Measurements from ENCODE around the gene CPNE2.

- TF ChIP-seq SIN3A (IDR thresholded peaks at IDR 0.05; ENCODE audit: borderline replicate concordance, insufficient read depth, low read length) (no peak), TAF1 (IDR thresholded peaks at IDR 0.05; ENCODE audit: borderline replicate concordance, insufficient read depth, low read length) (no peak), POLR2AphosphoS5 (IDR thresholded peaks at IDR 0.05; ENCODE audit: low read depth, low read length) (no peak), FOXP2 (optimal IDR thresholded peaks at IDR 0.05; ENCODE audit: borderline replicate concordance, extremely low read depth, extremely low read length, insufficient read depth) (no peak)
These were observed 34.8 kb downstream of the CPNE2 start for GRCh38 chr16:57127037-57127763.

All from PFSK-1 (cell line).